HCT116 (cell line): ENCODE results near the gene ITGB1. TPM values are rescaled to one million over a fixed set of nuclear protein-coding genes. Genes with fewer than 3 reads are reported as not detected.

Source experiments
- ATAC-seq: fragments of 200-7000 bp; cut with Tn5 transposase; 2 replicates; pipeline ENCODE4 v1.9.1; 2020; ENCODE audit warnings: mild to moderate bottlenecking, moderate library complexity
- BruUV-seq: library from RNA; stranded (reverse); fragments of 400-500 nt; replicated peaks from 2 replicates; lab custom pipeline; 2021; lab: Mats Ljungman, UMichigan
- CTCF ChIA-PET: fragments of 300-600 bp; sonication (Branson Sonifier 250); formaldehyde crosslinking; loops from one replicate; lab custom pipeline; 2021; ENCODE audit warnings: antibody characterized with exemption; lab: Charles Lee
- POLR2A ChIA-PET: fragments of 300-600, 350-600 bp; sonication (Branson Sonifier 250); formaldehyde crosslinking; loops from one replicate; lab custom pipeline; 2021; ENCODE audit warnings: antibody characterized with exemption; lab: Charles Lee
- RAD21 ChIA-PET, 2 experiments: fragments of 300-600 bp; sonication (Branson Sonifier 250); formaldehyde crosslinking; loops; one replicate each; lab custom pipeline; 2023; ENCODE audit warnings: low total read pairs in 2 of 2; ENCODE audit not compliant: uncharacterized antibody in 2 of 2, unreplicated experiment in 2 of 2, low non-redundant PET in 1 of 2; lab: Charles Lee
- DNase-seq: peaks from one replicate; pipeline ENCODE4 v3.0.0-alpha.2; 2010; ENCODE audit warnings: low read depth, low spot score
- H2AFZ ChIP-seq: fragments of 200-600 bp; shearing (Covaris generic), sonication (generic); 2 replicates; pipeline ENCODE4 v1.6.1; 2017; ENCODE audit warnings: low read depth, mixed run types, mixed read lengths, antibody characterized with exemption, low read length; ENCODE audit not compliant: poor library complexity, severe bottlenecking
- H3K27ac ChIP-seq: 2 replicates; pipeline ENCODE4 v1.5.1; 2012; ENCODE audit warnings: low read depth, low read length
- H3K27me3 ChIP-seq: fragments of 200-600 bp; sonication (generic); 2 replicates; pipeline ENCODE4 v1.6.1; 2016; ENCODE audit warnings: mixed run types, low read length, mixed read lengths; ENCODE audit not compliant: insufficient read depth
- H3K36me3 ChIP-seq, 2 experiments: fragments of 200-500 bp in 1 of 2; fragments of 200-600 bp in 1 of 2; sonication (Bioruptor generic) in 1 of 2; sonication (generic) in 1 of 2; 2 replicates each; pipeline versions ENCODE4 v1.5.1 to v1.6.1; 2014 to 2016; ENCODE audit warnings: low read length in 2 of 2, inconsistent platforms in 1 of 2, mixed read lengths in 1 of 2, mixed run types in 1 of 2; ENCODE audit not compliant: insufficient read depth in 2 of 2, control insufficient read depth in 1 of 2
- H3K4me1 ChIP-seq, 2 experiments: fragments of 200-600 bp in 1 of 2; sonication (generic) in 1 of 2; 2 replicates each; pipeline versions ENCODE4 v1.5.1 to v1.6.1; 2012 to 2017; ENCODE audit warnings: low read length in 2 of 2, inconsistent platforms in 1 of 2, mild to moderate bottlenecking in 1 of 2, mixed read lengths in 1 of 2, mixed run types in 1 of 2, moderate library complexity in 1 of 2; ENCODE audit not compliant: insufficient read depth in 2 of 2, control insufficient read depth in 1 of 2
- H3K4me2 ChIP-seq: fragments of 200-600 bp; sonication (generic); 2 replicates; pipeline ENCODE4 v1.6.1; 2017; ENCODE audit warnings: mixed run types, low read length, mixed read lengths
- H3K4me3 ChIP-seq, 2 experiments: fragments of 200-600 bp in 1 of 2; sonication (generic) in 1 of 2; replicated peaks in 1 of 2; 2 replicates each; pipeline ENCODE4 v1.5.1; 2011 to 2016; ENCODE audit warnings: low read length in 2 of 2, control low read depth in 1 of 2, low read depth in 1 of 2, mild to moderate bottlenecking in 1 of 2, mixed read lengths in 1 of 2, mixed run types in 1 of 2
- H3K79me2 ChIP-seq: fragments of 200-600 bp; sonication (generic); 2 replicates; pipeline ENCODE4 v1.6.1; 2017; ENCODE audit warnings: mild to moderate bottlenecking, mixed run types, low read length, moderate library complexity, mixed read lengths; ENCODE audit not compliant: insufficient read depth
- H3K9ac ChIP-seq: fragments of 200-600 bp; sonication (generic); 2 replicates; pipeline ENCODE4 v1.6.1; 2016; ENCODE audit warnings: low read length, mixed read lengths
- H3K9me2 ChIP-seq: fragments of 200-600 bp; sonication (generic), shearing (Covaris generic); 2 replicates; pipeline ENCODE4 v1.6.1; 2017; ENCODE audit warnings: mixed run types, mild to moderate bottlenecking, moderate library complexity; ENCODE audit not compliant: insufficient read depth
- H3K9me3 ChIP-seq, 2 experiments: fragments of 200-500 bp in 1 of 2; fragments of 200-600 bp in 1 of 2; sonication (Bioruptor generic) in 1 of 2; sonication (generic) in 1 of 2; 2 replicates each; pipeline ENCODE4 v1.6.1; 2014 to 2017; ENCODE audit warnings: low read length in 2 of 2, mixed read lengths in 2 of 2, inconsistent platforms in 1 of 2, low read depth in 1 of 2, mild to moderate bottlenecking in 1 of 2, mixed run types in 1 of 2, moderate library complexity in 1 of 2; ENCODE audit not compliant: control insufficient read depth in 1 of 2, insufficient read depth in 1 of 2
- H4K20me1 ChIP-seq: fragments of 200-600 bp; sonication (generic), shearing (Covaris generic); 2 replicates; pipeline ENCODE4 v1.6.1; 2017; ENCODE audit warnings: mixed run types, mild to moderate bottlenecking, moderate library complexity; ENCODE audit not compliant: insufficient read depth
- CBX3 ChIP-seq: IDR thresholded peaks from 2 replicates; pipeline ENCODE4 v1.6.1; 2012; ENCODE audit warnings: low read depth
- CEBPB ChIP-seq: IDR thresholded peaks from 2 replicates; pipeline ENCODE4 v1.6.1; 2012; ENCODE audit warnings: low read depth
- EGR1 ChIP-seq: IDR thresholded peaks from 2 replicates; pipeline ENCODE4 v1.6.1; 2012; ENCODE audit warnings: low read depth
- ELF1 ChIP-seq: IDR thresholded peaks from 2 replicates; pipeline ENCODE4 v1.6.1; 2012; ENCODE audit warnings: low read depth, borderline replicate concordance
- EZH2 ChIP-seq: fragments of 200-600 bp; sonication (generic); IDR thresholded peaks from 2 replicates; pipeline ENCODE4 v1.6.1; 2017; ENCODE audit warnings: antibody characterized with exemption, mixed run types
- EZH2phosphoT487 ChIP-seq: fragments of 200-600 bp; IDR thresholded peaks from 2 replicates; pipeline ENCODE4 v1.6.1; 2018; ENCODE audit warnings: antibody characterized with exemption, borderline replicate concordance
- FOSL1 ChIP-seq: IDR thresholded peaks from 2 replicates; pipeline ENCODE4 v1.6.1; 2012; ENCODE audit warnings: low read depth
- JUND ChIP-seq: IDR thresholded peaks from 2 replicates; pipeline ENCODE4 v1.6.1; 2012
- POLR2A ChIP-seq: IDR thresholded peaks from 2 replicates; pipeline ENCODE4 v1.7.0; 2011; ENCODE audit warnings: borderline replicate concordance; ENCODE audit not compliant: insufficient read depth, insufficient read length; ENCODE audit errors: extremely low read depth
- RAD21 ChIP-seq: IDR thresholded peaks from 2 replicates; pipeline ENCODE4 v1.6.1; 2012; ENCODE audit warnings: low read depth, mild to moderate bottlenecking
- SIN3A ChIP-seq: IDR thresholded peaks from 2 replicates; pipeline ENCODE4 v1.6.1; 2012; ENCODE audit warnings: low read depth
- SP1 ChIP-seq: IDR thresholded peaks from 2 replicates; pipeline ENCODE4 v1.6.1; 2012; ENCODE audit warnings: low read depth
- SRF ChIP-seq: IDR thresholded peaks from 2 replicates; pipeline ENCODE4 v1.6.1; 2012; ENCODE audit warnings: low read depth
- TCF7L2 ChIP-seq: IDR thresholded peaks from 2 replicates; pipeline ENCODE4 v1.7.0; 2011; ENCODE audit warnings: borderline replicate concordance, inconsistent platforms; ENCODE audit not compliant: insufficient read depth, insufficient read length; ENCODE audit errors: extremely low read depth
- YY1 ChIP-seq: IDR thresholded peaks from 2 replicates; pipeline ENCODE4 v1.6.1; 2011; ENCODE audit warnings: low read length, low read depth, moderate library complexity, mild to moderate bottlenecking; ENCODE audit not compliant: insufficient replicate concordance; ENCODE audit errors: extremely low read depth
- ZFX ChIP-seq: fragments of 450-650 bp; IDR thresholded peaks from 2 replicates; pipeline ENCODE4 v1.6.1; 2017
- intact Hi-C: fragments of 100-400 bp; cut with micrococcal nuclease; formaldehyde crosslinking; loops from 2 replicates; pipeline ENCODE4 v1.10.0; 2022
- total RNA-seq: library from RNA; stranded (reverse); gene quantifications from one replicate; pipeline ENCODE4 v1.2.1, GENCODE V29; 2021; ENCODE audit not compliant: unreplicated experiment
- TF ChIP-seq, protein P1 (sequence below): IDR thresholded peaks from 2 replicates; pipeline ENCODE4 v1.6.1; 2012
- TF ChIP-seq, protein P2 (sequence below): IDR thresholded peaks from 2 replicates; pipeline ENCODE4 v1.6.1; 2012
- TF ChIP-seq, protein P3 (sequence below), 3 experiments: fragments of 200-600 bp in 1 of 3; sonication (generic) in 1 of 3; IDR thresholded peaks in 2 of 3; conservative IDR thresholded peaks in 1 of 3; 2 replicates each; pipeline ENCODE4 v1.5.1; 2012 to 2017; ENCODE audit warnings: low read depth in 2 of 3, low read length in 2 of 3, antibody characterized with exemption in 1 of 3, borderline replicate concordance in 1 of 3, control low read depth in 1 of 3, mild to moderate bottlenecking in 1 of 3, mixed read lengths in 1 of 3, mixed run types in 1 of 3, moderate library complexity in 1 of 3; ENCODE audit not compliant: insufficient read depth in 1 of 3
- TF ChIP-seq, protein P4 (sequence below): IDR thresholded peaks from 2 replicates; pipeline ENCODE4 v1.6.1; 2012; ENCODE audit warnings: low read depth
- TF ChIP-seq, protein P5 (sequence below): IDR thresholded peaks from 2 replicates; pipeline ENCODE4 v1.6.1; 2011; ENCODE audit warnings: mild to moderate bottlenecking, low read length, moderate library complexity; ENCODE audit not compliant: insufficient replicate concordance; ENCODE audit errors: extremely low read depth

Gene ITGB1
- total RNA-seq, 1 experiment from 2014 or later, result 366 TPM

DNA sequence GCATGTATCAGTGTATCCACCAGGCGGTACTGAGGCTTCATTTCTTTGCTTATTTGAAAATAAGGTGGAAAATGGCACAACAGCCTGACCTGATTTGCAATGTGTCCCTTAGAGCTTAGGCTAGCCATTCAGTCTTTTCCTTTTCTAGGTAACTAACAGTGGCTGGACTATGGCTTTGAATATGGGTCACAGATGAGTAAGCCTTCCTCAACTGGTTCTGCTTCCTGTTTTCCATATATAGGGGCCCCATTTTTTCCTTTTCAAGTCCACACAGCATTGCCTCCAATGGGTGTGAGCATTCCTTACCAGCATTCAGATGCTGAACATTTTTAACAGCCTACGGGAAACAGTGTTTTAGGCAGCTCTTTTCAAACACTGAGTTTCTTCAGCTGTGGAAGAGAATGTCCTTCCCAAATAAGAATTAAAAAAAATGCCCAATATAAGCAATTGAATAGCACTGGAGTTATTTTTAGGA is 3.9 kb upstream of the ITGB1 start:
- DNase-seq (peak; percentile 69), ATAC-seq (peak; percentile 46)
- intact Hi-C loops, result no loop called here
- H2AFZ ChIP-seq, result no peak overlapping the region
- peaks cover 22% of the 10 kb centered on the region for H3K79me2 ChIP-seq
- peaks cover 27 to 61% of the 10 kb centered on the region in 2 experiments for H3K4me1 ChIP-seq
- H3K9me2 ChIP-seq, result no peaks in the 10 kb centered on the region
- no peaks in the 10 kb centered on the region for H3K36me3 ChIP-seq
- H3K4me2 ChIP-seq, result peak overlapping the region; percentile 81
- H4K20me1 ChIP-seq, result no peaks in the 10 kb centered on the region
- ChIA-PET CTCF (interaction anchor here (1.4 kb wide), 1 partner anchor 47 kb away, joined by 3 read pairs; no protein-coding TSS in a partner anchor), RAD21 (interaction anchor here in 1 of 2 experiments (1.3 kb wide), 1 partner anchor 47 kb away, joined by 4 read pairs; no protein-coding TSS in a partner anchor), POLR2A (interaction anchor here (0.7 to 1.9 kb wide), 3 partner anchors 9 to 43 kb away, joined by 3 to 12 read pairs (median 3); no protein-coding TSS in a partner anchor)
- H3K4me3 ChIP-seq, result peak overlapping the region; percentile 11 to 49
- no peaks in the 10 kb centered on the region for H3K27me3 ChIP-seq
- BruUV-seq, result no TSS peak
- H3K27ac ChIP-seq, result peak overlapping the region; percentile 78
- H3K9ac ChIP-seq, result peak overlapping the region; percentile 40
- H3K9me3 ChIP-seq, result no peaks in the 10 kb centered on the region
- TF ChIP-seq, protein P1, sequence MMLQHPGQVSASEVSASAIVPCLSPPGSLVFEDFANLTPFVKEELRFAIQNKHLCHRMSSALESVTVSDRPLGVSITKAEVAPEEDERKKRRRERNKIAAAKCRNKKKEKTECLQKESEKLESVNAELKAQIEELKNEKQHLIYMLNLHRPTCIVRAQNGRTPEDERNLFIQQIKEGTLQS, result no peak
- no peak for TF ChIP-seq CEBPB
- no peak for TF ChIP-seq EZH2
- TF ChIP-seq, protein P2, sequence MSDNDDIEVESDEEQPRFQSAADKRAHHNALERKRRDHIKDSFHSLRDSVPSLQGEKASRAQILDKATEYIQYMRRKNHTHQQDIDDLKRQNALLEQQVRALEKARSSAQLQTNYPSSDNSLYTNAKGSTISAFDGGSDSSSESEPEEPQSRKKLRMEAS, result no peak
- no peak for TF ChIP-seq SIN3A
- TF ChIP-seq FOSL1, result peak; percentile 52
- no peak for TF ChIP-seq EZH2phosphoT487
- peak; percentile 50 for TF ChIP-seq JUND
- TF ChIP-seq, protein P3, sequence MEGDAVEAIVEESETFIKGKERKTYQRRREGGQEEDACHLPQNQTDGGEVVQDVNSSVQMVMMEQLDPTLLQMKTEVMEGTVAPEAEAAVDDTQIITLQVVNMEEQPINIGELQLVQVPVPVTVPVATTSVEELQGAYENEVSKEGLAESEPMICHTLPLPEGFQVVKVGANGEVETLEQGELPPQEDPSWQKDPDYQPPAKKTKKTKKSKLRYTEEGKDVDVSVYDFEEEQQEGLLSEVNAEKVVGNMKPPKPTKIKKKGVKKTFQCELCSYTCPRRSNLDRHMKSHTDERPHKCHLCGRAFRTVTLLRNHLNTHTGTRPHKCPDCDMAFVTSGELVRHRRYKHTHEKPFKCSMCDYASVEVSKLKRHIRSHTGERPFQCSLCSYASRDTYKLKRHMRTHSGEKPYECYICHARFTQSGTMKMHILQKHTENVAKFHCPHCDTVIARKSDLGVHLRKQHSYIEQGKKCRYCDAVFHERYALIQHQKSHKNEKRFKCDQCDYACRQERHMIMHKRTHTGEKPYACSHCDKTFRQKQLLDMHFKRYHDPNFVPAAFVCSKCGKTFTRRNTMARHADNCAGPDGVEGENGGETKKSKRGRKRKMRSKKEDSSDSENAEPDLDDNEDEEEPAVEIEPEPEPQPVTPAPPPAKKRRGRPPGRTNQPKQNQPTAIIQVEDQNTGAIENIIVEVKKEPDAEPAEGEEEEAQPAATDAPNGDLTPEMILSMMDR (IDR thresholded peaks at IDR 0.05 in 2 of 3, conservative IDR thresholded peaks at IDR 0.05 in 1 of 3; ENCODE audit: borderline replicate concordance in 1 of 3, insufficient read depth in 1 of 3, low read depth in 2 of 3, low read length in 2 of 3), result peak in 1 of 3 experiments; percentile 21; a peak in 1 of 6 replicates
- TF ChIP-seq, protein P4, sequence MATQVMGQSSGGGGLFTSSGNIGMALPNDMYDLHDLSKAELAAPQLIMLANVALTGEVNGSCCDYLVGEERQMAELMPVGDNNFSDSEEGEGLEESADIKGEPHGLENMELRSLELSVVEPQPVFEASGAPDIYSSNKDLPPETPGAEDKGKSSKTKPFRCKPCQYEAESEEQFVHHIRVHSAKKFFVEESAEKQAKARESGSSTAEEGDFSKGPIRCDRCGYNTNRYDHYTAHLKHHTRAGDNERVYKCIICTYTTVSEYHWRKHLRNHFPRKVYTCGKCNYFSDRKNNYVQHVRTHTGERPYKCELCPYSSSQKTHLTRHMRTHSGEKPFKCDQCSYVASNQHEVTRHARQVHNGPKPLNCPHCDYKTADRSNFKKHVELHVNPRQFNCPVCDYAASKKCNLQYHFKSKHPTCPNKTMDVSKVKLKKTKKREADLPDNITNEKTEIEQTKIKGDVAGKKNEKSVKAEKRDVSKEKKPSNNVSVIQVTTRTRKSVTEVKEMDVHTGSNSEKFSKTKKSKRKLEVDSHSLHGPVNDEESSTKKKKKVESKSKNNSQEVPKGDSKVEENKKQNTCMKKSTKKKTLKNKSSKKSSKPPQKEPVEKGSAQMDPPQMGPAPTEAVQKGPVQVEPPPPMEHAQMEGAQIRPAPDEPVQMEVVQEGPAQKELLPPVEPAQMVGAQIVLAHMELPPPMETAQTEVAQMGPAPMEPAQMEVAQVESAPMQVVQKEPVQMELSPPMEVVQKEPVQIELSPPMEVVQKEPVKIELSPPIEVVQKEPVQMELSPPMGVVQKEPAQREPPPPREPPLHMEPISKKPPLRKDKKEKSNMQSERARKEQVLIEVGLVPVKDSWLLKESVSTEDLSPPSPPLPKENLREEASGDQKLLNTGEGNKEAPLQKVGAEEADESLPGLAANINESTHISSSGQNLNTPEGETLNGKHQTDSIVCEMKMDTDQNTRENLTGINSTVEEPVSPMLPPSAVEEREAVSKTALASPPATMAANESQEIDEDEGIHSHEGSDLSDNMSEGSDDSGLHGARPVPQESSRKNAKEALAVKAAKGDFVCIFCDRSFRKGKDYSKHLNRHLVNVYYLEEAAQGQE, result no peak
- TF ChIP-seq CBX3, result no peak
- peak; percentile 9 for TF ChIP-seq YY1
- TF ChIP-seq TCF7L2, result no peak
- no peak for TF ChIP-seq EGR1
- TF ChIP-seq, protein P5, sequence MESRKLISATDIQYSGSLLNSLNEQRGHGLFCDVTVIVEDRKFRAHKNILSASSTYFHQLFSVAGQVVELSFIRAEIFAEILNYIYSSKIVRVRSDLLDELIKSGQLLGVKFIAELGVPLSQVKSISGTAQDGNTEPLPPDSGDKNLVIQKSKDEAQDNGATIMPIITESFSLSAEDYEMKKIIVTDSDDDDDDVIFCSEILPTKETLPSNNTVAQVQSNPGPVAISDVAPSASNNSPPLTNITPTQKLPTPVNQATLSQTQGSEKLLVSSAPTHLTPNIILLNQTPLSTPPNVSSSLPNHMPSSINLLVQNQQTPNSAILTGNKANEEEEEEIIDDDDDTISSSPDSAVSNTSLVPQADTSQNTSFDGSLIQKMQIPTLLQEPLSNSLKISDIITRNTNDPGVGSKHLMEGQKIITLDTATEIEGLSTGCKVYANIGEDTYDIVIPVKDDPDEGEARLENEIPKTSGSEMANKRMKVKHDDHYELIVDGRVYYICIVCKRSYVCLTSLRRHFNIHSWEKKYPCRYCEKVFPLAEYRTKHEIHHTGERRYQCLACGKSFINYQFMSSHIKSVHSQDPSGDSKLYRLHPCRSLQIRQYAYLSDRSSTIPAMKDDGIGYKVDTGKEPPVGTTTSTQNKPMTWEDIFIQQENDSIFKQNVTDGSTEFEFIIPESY, result no peak
- peak; percentile 65 for TF ChIP-seq SP1
- TF ChIP-seq POLR2A, result no peak
- TF ChIP-seq ZFX, result no peak
- TF ChIP-seq ELF1, result no peak
- TF ChIP-seq SRF, result peak; percentile 99
- TF ChIP-seq RAD21, result peak; percentile 39
